K562 (cell line): ENCODE data around the gene CNOT4. TPM values are rescaled to one million over a fixed set of nuclear protein-coding genes. Genes with fewer than 3 reads are reported as not detected.

ENCODE experiments used
- CBFA2T3 ChIP-seq: fragments of 450-650 bp; IDR thresholded peaks from 2 replicates; pipeline ENCODE4 v1.6.1; 2017
- E2F1 ChIP-seq: sonication (generic); formaldehyde crosslinking; IDR thresholded peaks from 2 replicates; pipeline ENCODE4 v1.8.1; 2023; ENCODE audit warnings: mild to moderate bottlenecking, missing genetic modification reagents, moderate library complexity
- FIP1L1 ChIP-seq: fragments of 200-400 bp; formaldehyde crosslinking; IDR thresholded peaks from 2 replicates; pipeline ENCODE4 v1.6.1; 2018; ENCODE audit warnings: mild to moderate bottlenecking, low read depth, low read length; ENCODE audit not compliant: poor library complexity, severe bottlenecking
- FOXP1 ChIP-seq: sonication (generic); formaldehyde crosslinking; IDR thresholded peaks from 2 replicates; pipeline ENCODE4 v1.8.0; 2022; ENCODE audit warnings: mild to moderate bottlenecking, missing genetic modification reagents
- MAFG ChIP-seq: fragments of 450-650 bp; conservative IDR thresholded peaks from 2 replicates; pipeline ENCODE4 v1.6.1; 2016; ENCODE audit warnings: missing genetic modification characterization, missing compliant biosample characterization
- MECOM ChIP-seq: fragments of 250-450 bp; sonication (Bioruptor Pico); IDR thresholded peaks from 2 replicates; pipeline ENCODE4 v1.8.0; 2022; ENCODE audit warnings: inconsistent platforms
- NONO ChIP-seq, 2 experiments: fragments of 200-400 bp in 1 of 2; fragments of 450-650 bp in 1 of 2; formaldehyde crosslinking in 1 of 2; IDR thresholded peaks; 2 replicates each; pipeline ENCODE4 v1.6.1; 2017; ENCODE audit warnings: low read depth in 2 of 2, mild to moderate bottlenecking in 2 of 2, moderate library complexity in 2 of 2, low read length in 1 of 2
- PATZ1 ChIP-seq: fragments of 250-450 bp; sonication (Bioruptor Pico); IDR thresholded peaks from 2 replicates; pipeline ENCODE4 v1.5.0; 2020; ENCODE audit warnings: mild to moderate bottlenecking, borderline replicate concordance
- PHTF2 ChIP-seq: fragments of 250-450 bp; sonication (Bioruptor Pico); IDR thresholded peaks from 2 replicates; pipeline ENCODE4 v1.5.0; 2021; ENCODE audit warnings: mild to moderate bottlenecking
- PTRF ChIP-seq: fragments of 450-650 bp; IDR thresholded peaks from 2 replicates; pipeline ENCODE4 v1.6.1; 2016; ENCODE audit warnings: mild to moderate bottlenecking, missing genetic modification characterization, missing compliant biosample characterization
- SFPQ ChIP-seq: fragments of 200-400 bp; formaldehyde crosslinking; IDR thresholded peaks from 2 replicates; pipeline ENCODE4 v1.6.1; 2017; ENCODE audit warnings: mild to moderate bottlenecking, low read depth, low read length, moderate library complexity
- SIN3A ChIP-seq, 2 experiments: fragments of 150-350 bp in 1 of 2; IDR thresholded peaks; 2 replicates each; pipeline ENCODE4 v1.6.1; 2011 to 2016; ENCODE audit warnings: borderline replicate concordance in 2 of 2, low read depth in 2 of 2, low read length in 2 of 2, mild to moderate bottlenecking in 2 of 2, moderate library complexity in 2 of 2; ENCODE audit not compliant: control insufficient read depth in 1 of 2
- TAF9B ChIP-seq: fragments of 450-650 bp; IDR thresholded peaks from 2 replicates; pipeline ENCODE4 v1.6.1; 2018; ENCODE audit warnings: mild to moderate bottlenecking; ENCODE audit not compliant: partially characterized antibody
- TARDBP ChIP-seq: fragments of 450-650 bp; IDR thresholded peaks from 2 replicates; pipeline ENCODE4 v1.6.1; 2016
- TEAD4 ChIP-seq, 2 experiments: sonication (generic) in 1 of 2; formaldehyde crosslinking in 1 of 2; IDR thresholded peaks; 2 replicates each; pipeline versions ENCODE4 v1.6.1 to v1.8.0; 2012 to 2022; ENCODE audit warnings: borderline replicate concordance in 1 of 2, inconsistent platforms in 1 of 2, low read length in 1 of 2, mild to moderate bottlenecking in 1 of 2, missing genetic modification reagents in 1 of 2
- ZFP30 ChIP-seq: fragments of 250-450 bp; sonication (Bioruptor Pico); IDR thresholded peaks from 2 replicates; pipeline ENCODE4 v1.8.0; 2022; ENCODE audit warnings: moderate library complexity, mild to moderate bottlenecking, inconsistent platforms, borderline replicate concordance
- ZHX1 ChIP-seq: fragments of 150-350 bp; conservative IDR thresholded peaks from 2 replicates; pipeline ENCODE4 v1.6.1; 2014; ENCODE audit warnings: low read length
- ZNF282 ChIP-seq: sonication (generic); formaldehyde crosslinking; IDR thresholded peaks from 2 replicates; pipeline ENCODE4 v1.8.1; 2023; ENCODE audit warnings: missing genetic modification reagents
- polyA plus RNA-seq, 8 experiments: library from polyadenylated mRNA; depleted of rRNA in 4 of 8; stranded (reverse) in 5 of 8; unstranded in 3 of 8; fragments of >200 nt; fragmentation: Nextera tagmentation in 2 of 8; fragmentation: Illumina TruSeq in 1 of 8; extraction: Ambion mirVana in 2 of 8; extraction: Trizol in 1 of 8; gene quantifications; 2 replicates each; pipeline versions ENCODE4 v1.2.1 to v1.2.3, GENCODE V29; 2011 to 2014; ENCODE audit warnings: inconsistent platforms in 1 of 8, missing spikeins in 1 of 8
- total RNA-seq, 7 experiments: library from RNA; depleted of rRNA in 6 of 7; stranded (reverse); fragments of >200 nt in 6 of 7; fragmentation: Illumina TruSeq in 2 of 7; extraction: Trizol in 2 of 7; gene quantifications; 2 replicates each; pipeline versions ENCODE4 v1.2.1 to v1.2.3, GENCODE V29; 2011 to 2021; ENCODE audit warnings: low replicate concordance in 1 of 7

The CNOT4 gene
- total and polyA plus RNA-seq, 9 of the 15 experiments (the other 6 are each of a cell fraction or from before 2014, with no cell fraction given) = 8.6 to 24.1 (median 15.4) TPM

- no peak for TF ChIP-seq PATZ1 (CRISPR knock-in tag)
- TF ChIP-seq PTRF = no peak
- 0 out of 2 replicates have a peak, but pooled peaks have one; percentile 30 for TF ChIP-seq TEAD4 (IDR thresholded peaks at IDR 0.05; ENCODE audit: low read length)
- TF ChIP-seq TEAD4 (CRISPR knock-in tag; IDR thresholded peaks at IDR 0.05; ENCODE audit: borderline replicate concordance) = no peak
- TF ChIP-seq TARDBP = no peak
- TF ChIP-seq SIN3A (IDR thresholded peaks at IDR 0.05; ENCODE audit: borderline replicate concordance in 2 of 2, control insufficient read depth in 1 of 2, low read depth in 2 of 2, low read length in 2 of 2) = no peak
- TF ChIP-seq PHTF2 = no peak
- no peak for TF ChIP-seq E2F1 (CRISPR knock-in tag)
- TF ChIP-seq ZFP30 (CRISPR knock-in tag) = no peak
- no peak for TF ChIP-seq ZHX1
- peak; percentile 59 for TF ChIP-seq CBFA2T3
- TF ChIP-seq MAFG (tag) = no peak
- TF ChIP-seq SFPQ = no peak
- TF ChIP-seq ZNF282 = no peak
- TF ChIP-seq MECOM (CRISPR knock-in tag) = no peak
- no peak for TF ChIP-seq NONO (IDR thresholded peaks at IDR 0.05; ENCODE audit: low read depth in 2 of 2, low read length in 1 of 2)
- no peak for TF ChIP-seq TAF9B
- no peak for TF ChIP-seq FIP1L1
- TF ChIP-seq FOXP1 (CRISPR knock-in tag) = no peak
Measured at GRCh38 chr7:135337977-135338550, 171.8 kb downstream of the CNOT4 start (continued).
